NB4 (cell line): ENCODE data around the gene REXO1.

ENCODE experiments used
- CTCF ChIP-seq: IDR thresholded peaks from one replicate; pipeline ENCODE4 v1.5.1; 2012; ENCODE audit warnings: low read depth, low read length
- MYC ChIP-seq: IDR thresholded peaks from 2 replicates; pipeline ENCODE4 v1.6.1; 2011; ENCODE audit warnings: low read depth, low read length
- POLR2A ChIP-seq: IDR thresholded peaks from 2 replicates; pipeline ENCODE4 v1.6.1; 2011; ENCODE audit warnings: mild to moderate bottlenecking; ENCODE audit not compliant: insufficient read length; ENCODE audit errors: extremely low read depth

GRCh38 chr19:1782521-1782920 lies 65.8 kb downstream of the REXO1 start:
- TF ChIP-seq CTCF = no peak
- no peak for TF ChIP-seq POLR2A
- TF ChIP-seq MYC = no peak
